KMS-11 (cell line): Measurements from ENCODE around the gene PRDM12.
A peak's percentile ranks its signal among the peaks of the same experiment; 100 is the strongest.
"Not testable (repeated sequence)": the region's sequence is repeated elsewhere in the genome, so short reads cannot be mapped to it uniquely, and the experiment has no call there.

Source experiments
- H2AFZ ChIP-seq: fragments of 200-600 bp; sonication (generic); 2 replicates; pipeline ENCODE4 v1.6.1; 2016; ENCODE audit warnings: antibody characterized with exemption, mixed run types, low read depth
- H3K27ac ChIP-seq: fragments of 200-600 bp; sonication (generic); 2 replicates; pipeline ENCODE4 v1.6.1; 2016; ENCODE audit warnings: mild to moderate bottlenecking, mixed run types
- H3K27me3 ChIP-seq: fragments of 200-600 bp; sonication (generic); 2 replicates; pipeline ENCODE4 v1.6.1; 2017; ENCODE audit warnings: mild to moderate bottlenecking, low read depth, mixed run types, moderate library complexity; ENCODE audit not compliant: insufficient read depth
- H3K36me3 ChIP-seq: fragments of 200-600 bp; sonication (generic); 2 replicates; pipeline ENCODE4 v1.6.1; 2017; ENCODE audit warnings: mild to moderate bottlenecking, mixed run types; ENCODE audit not compliant: insufficient read depth
- H3K4me1 ChIP-seq: fragments of 200-600 bp; sonication (generic); 2 replicates; pipeline ENCODE4 v1.6.1; 2016; ENCODE audit warnings: mild to moderate bottlenecking, low read depth, mixed run types; ENCODE audit not compliant: poor library complexity, severe bottlenecking
- H3K4me2 ChIP-seq: fragments of 200-600 bp; sonication (generic); 2 replicates; pipeline ENCODE4 v1.7.0; 2016; ENCODE audit warnings: mild to moderate bottlenecking, mixed run types
- H3K4me3 ChIP-seq: fragments of 200-600 bp; sonication (generic); IDR thresholded peaks from 2 replicates; pipeline ENCODE4 v1.6.1; 2017; ENCODE audit warnings: low read depth, low read length, mixed read lengths; ENCODE audit not compliant: insufficient read depth
- H3K79me2 ChIP-seq: fragments of 200-600 bp; sonication (generic); 2 replicates; pipeline ENCODE4 v1.6.1; 2016; ENCODE audit warnings: low read depth, mixed run types; ENCODE audit not compliant: insufficient read depth
- H3K9ac ChIP-seq: fragments of 200-600 bp; sonication (generic); 2 replicates; pipeline ENCODE4 v1.6.1; 2016; ENCODE audit warnings: mild to moderate bottlenecking, mixed run types
- H4K20me1 ChIP-seq: fragments of 200-600 bp; sonication (generic); 2 replicates; pipeline ENCODE4 v1.6.1; 2016; ENCODE audit warnings: mild to moderate bottlenecking, mixed run types; ENCODE audit not compliant: insufficient read depth
- TF ChIP-seq, protein P1 (sequence below): fragments of 200-600 bp; sonication (generic); conservative IDR thresholded peaks from 2 replicates; pipeline ENCODE4 v1.6.1; 2017; ENCODE audit warnings: low read depth, mild to moderate bottlenecking, antibody characterized with exemption, low read length, moderate library complexity, mixed read lengths

Gene PRDM12

DNA sequence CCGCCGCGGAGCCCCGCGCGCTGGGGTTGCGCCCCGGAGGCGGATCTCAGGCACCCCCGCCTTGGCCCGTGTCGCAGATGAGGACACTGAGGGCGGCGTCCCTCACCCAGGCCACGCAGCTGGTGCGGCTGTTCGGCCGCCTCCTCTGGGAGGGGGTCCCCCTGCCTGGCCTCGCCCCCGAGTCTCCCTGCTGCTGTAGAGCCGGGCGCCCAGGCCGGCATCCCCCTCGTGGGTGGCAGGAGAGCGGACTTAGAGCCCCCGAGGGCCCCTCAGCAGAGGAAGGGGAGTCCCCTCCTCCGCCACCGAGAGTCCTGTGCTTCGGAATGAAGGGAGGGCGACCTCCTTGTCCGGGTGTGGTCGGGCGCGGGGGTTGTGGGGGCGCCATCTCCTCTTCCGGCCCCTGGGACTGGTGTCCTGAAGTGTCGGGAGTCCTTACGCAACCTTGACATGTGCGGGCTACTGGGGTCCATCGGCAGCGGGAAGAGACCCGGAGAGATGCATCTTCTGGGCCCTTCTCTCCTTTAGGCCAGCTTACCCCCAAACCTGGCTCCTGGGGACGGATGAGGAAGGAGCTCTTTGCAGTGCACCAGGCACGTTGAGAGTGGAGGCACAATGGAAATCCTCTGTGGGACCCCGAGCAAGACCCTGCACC lies 17.5 kb downstream of the PRDM12 start:
- H3K9ac ChIP-seq, result peak overlapping the region; percentile 58; the same call in 1 of the 2 replicates
- H3K36me3 ChIP-seq, result no peaks in the 10 kb centered on the region
- H4K20me1 ChIP-seq, result no peaks in the 10 kb centered on the region
- peaks cover 21% of the 10 kb centered on the region; the same call in 1 of the 2 replicates for H3K27me3 ChIP-seq
- H3K4me1 ChIP-seq, result no peaks in the 10 kb centered on the region
- no peaks in the 10 kb centered on the region for H3K79me2 ChIP-seq
- H3K4me3 ChIP-seq, result no peak overlapping the region
- no peak overlapping the region for H3K27ac ChIP-seq
- H2AFZ ChIP-seq, result peak overlapping the region; percentile 93
- H3K4me2 ChIP-seq, result peak overlapping the region; percentile 99
- TF ChIP-seq, protein P1, sequence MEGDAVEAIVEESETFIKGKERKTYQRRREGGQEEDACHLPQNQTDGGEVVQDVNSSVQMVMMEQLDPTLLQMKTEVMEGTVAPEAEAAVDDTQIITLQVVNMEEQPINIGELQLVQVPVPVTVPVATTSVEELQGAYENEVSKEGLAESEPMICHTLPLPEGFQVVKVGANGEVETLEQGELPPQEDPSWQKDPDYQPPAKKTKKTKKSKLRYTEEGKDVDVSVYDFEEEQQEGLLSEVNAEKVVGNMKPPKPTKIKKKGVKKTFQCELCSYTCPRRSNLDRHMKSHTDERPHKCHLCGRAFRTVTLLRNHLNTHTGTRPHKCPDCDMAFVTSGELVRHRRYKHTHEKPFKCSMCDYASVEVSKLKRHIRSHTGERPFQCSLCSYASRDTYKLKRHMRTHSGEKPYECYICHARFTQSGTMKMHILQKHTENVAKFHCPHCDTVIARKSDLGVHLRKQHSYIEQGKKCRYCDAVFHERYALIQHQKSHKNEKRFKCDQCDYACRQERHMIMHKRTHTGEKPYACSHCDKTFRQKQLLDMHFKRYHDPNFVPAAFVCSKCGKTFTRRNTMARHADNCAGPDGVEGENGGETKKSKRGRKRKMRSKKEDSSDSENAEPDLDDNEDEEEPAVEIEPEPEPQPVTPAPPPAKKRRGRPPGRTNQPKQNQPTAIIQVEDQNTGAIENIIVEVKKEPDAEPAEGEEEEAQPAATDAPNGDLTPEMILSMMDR, result no peak

DNA sequence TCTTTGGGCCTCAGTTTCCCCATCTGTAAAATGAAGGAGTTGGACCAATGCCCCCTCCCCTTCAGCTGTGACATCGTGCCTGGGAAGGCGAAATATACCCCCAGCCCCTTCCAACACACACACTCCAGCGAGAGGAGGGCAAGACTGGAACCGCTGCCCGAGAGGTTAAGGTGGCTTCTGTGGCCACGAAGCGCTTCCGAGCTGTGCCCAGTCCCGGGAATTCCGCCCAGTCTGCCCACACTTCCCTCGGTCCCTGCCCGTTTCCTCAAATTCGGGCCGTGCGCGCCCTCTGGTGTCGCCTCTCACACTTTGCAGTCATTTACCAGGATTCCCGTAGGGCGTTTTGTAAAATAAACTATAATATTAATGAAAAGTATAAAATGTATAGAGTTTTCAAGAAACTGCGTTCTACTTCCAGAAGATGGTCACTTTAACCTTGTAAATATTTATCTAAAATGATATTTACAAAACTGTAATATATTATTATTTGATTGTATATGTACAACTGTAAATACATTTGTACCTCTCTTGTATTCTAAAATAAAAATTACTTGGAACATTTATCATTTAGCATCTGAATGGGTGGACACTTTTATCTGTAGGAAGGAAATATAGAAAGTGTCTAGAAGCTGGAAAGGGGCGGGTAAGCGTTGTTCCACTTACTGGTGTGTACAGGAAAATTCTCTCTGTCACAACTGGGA lies 18.2 kb downstream of the PRDM12 start:
- TF ChIP-seq, protein P1, result peak; percentile 87
- Histone ChIP-seq H3K79me2 (no peaks in the 10 kb centered on the region), H3K36me3 (no peaks in the 10 kb centered on the region), H3K27ac (no peak overlapping the region), H3K9ac (peak overlapping the region; percentile 58; the same call in 1 of the 2 replicates), H2AFZ (peak overlapping the region; percentile 93), H3K4me3 (no peak overlapping the region), H3K4me2 (peak overlapping the region; percentile 99), H3K4me1 (no peaks in the 10 kb centered on the region), H3K27me3 (peaks cover 19% of the 10 kb centered on the region; the same call in 1 of the 2 replicates), H4K20me1 (no peaks in the 10 kb centered on the region)

DNA sequence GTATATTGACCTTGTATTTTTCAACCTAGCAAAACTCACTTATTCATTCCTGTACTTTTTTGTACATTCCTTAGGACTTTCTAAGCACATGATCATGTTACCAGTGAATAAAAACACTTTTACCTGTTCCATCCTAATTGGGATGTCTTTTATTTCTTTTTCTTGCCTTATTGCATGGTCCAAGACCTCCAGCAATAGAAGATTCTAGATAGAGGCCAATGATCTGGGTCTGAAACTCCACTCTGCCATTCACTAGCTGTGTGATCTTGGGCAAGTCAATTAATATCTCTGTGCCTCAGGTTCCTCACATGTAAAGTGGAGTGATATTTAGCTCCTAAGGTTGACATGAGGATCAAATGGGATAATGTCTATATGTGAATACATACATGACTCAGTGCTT lies 20.7 kb downstream of the PRDM12 start:
- no peak overlapping the region for H3K27ac ChIP-seq
- H3K27me3 ChIP-seq, result peaks cover 2% of the 10 kb centered on the region; the same call in 1 of the 2 replicates
- H3K4me1 ChIP-seq, result no peaks in the 10 kb centered on the region
- TF ChIP-seq, protein P1, result no peak
- H3K9ac ChIP-seq, result no peak overlapping the region
- no peak overlapping the region for H2AFZ ChIP-seq
- no peaks in the 10 kb centered on the region for H3K36me3 ChIP-seq
- no peaks in the 10 kb centered on the region for H4K20me1 ChIP-seq
- H3K79me2 ChIP-seq, result no peaks in the 10 kb centered on the region
- H3K4me2 ChIP-seq, result no peak overlapping the region
- H3K4me3 ChIP-seq, result no peak overlapping the region

DNA sequence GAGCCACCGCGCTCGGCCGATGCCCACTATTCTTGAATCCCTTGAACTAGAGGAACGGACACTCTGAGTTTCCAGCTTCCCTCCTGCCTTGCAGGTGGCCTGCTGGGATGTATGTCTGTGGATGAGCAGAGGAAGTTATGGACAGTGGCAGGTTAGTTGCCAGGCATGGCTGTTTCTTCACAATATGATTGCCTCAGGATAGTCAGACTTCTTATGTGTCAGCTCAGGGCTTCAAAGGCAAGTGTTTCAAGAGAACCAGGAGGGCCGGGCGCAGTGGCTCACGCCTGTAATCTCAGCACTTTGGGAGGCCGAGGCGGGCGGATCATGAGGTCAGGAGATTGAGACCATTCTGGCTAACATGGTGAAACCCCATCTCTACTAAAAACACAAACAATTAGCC lies 21.6 kb downstream of the PRDM12 start:
- H2AFZ ChIP-seq, H3K4me1 ChIP-seq, H3K36me3 ChIP-seq, H3K9ac ChIP-seq, H4K20me1 ChIP-seq, H3K4me2 ChIP-seq, H3K4me3 ChIP-seq, H3K79me2 ChIP-seq, H3K27me3 ChIP-seq, H3K27ac ChIP-seq: not testable (repeated sequence)

DNA sequence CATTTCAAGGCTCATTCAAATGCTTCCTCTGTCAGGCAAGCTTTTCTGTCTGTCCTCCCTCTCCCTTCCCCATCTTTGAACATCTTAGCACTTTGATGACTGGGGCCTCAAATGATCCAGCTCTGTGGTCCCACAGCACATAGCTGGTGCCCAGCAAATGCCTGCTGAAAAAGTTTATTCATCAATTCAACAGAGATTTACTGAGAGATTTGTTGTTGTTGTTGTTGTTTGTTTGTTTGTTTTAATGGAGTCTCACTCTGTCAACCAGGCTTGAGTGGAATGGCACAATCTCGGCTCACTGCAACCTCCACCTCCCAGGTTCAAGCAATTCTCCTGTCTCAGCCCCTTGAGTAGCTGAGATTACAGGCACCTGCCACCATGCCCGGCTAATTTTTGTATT lies 23.2 kb downstream of the PRDM12 start:
- Histone ChIP-seq H3K4me3 (no peak overlapping the region), H3K79me2 (no peaks in the 10 kb centered on the region), H4K20me1 (no peaks in the 10 kb centered on the region), H3K27me3 (no peaks in the 10 kb centered on the region; the same call in 1 of the 2 replicates), H3K9ac (no peak overlapping the region), H3K36me3 (no peaks in the 10 kb centered on the region), H3K4me2 (no peak overlapping the region), H3K4me1 (no peaks in the 10 kb centered on the region), H3K27ac (no peak overlapping the region), H2AFZ (no peak overlapping the region)
- TF ChIP-seq, protein P1, result no peak
